Uterus (tissue), 2 donors: Measurements from ENCODE around the gene EFHC2.

Experiments used
- CTCF ChIP-seq, 4 experiments: fragments of 200-600 bp in 2 of 4; fragments of 450-650 bp in 2 of 4; sonication (generic) in 2 of 4; IDR thresholded peaks; one replicate each; pipeline ENCODE4 v1.5.1; 2016 to 2019; ENCODE audit warnings: antibody characterized with exemption in 4 of 4, mild to moderate bottlenecking in 2 of 4, moderate library complexity in 1 of 4
- POLR2A ChIP-seq, 2 donors: fragments of 450-650 bp; IDR thresholded peaks; one replicate each; pipeline ENCODE4 v1.6.1; 2016; ENCODE audit warnings: antibody characterized with exemption in 2 of 2, mild to moderate bottlenecking in 1 of 2, moderate library complexity in 1 of 2

DNA sequence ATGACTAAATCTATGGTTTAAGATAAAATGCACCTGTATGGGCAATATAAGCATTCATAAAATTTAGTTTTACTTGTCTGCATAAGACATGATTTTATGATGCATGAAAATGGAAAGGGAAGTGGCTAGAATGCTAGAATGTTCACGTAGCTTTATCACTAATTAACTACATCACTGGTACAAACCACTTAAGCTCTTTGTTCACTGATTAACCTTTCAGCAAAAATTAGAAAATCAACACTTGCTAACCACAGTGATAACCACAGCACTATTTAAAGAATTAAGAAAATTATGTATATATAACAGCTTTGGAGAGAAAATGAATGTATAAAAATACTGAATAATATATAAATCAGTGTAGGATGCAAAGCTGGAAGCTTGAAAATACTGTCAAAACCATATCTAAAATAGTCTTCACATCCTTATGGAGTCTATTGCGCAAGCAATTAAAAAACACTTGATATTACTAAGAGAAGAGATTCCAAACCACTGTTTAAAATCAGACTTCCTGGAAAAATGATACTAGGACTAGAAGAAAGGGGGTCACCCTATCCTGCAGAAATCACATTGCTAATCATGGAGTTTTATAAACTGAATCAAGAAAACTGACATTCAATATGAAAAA lies 51.9 kb downstream of the EFHC2 start:
- TF ChIP-seq CTCF (IDR thresholded peaks at IDR 0.05) (no peak), POLR2A (IDR thresholded peaks at IDR 0.05) (no peak)
